HCT116 (cell line): ENCODE data around the gene WTAP. TPM values are rescaled to one million over a fixed set of nuclear protein-coding genes. Genes with fewer than 3 reads are reported as not detected.
A peak's percentile ranks its signal among the peaks of the same experiment; 100 is the strongest.

ENCODE experiments used
- ATAC-seq: fragments of 200-7000 bp; cut with Tn5 transposase; 2 replicates; pipeline ENCODE4 v1.9.1; 2020; ENCODE audit warnings: mild to moderate bottlenecking, moderate library complexity
- BruUV-seq: library from RNA; stranded (reverse); fragments of 400-500 nt; replicated peaks from 2 replicates; lab custom pipeline; 2021; lab: Mats Ljungman, UMichigan
- CTCF ChIA-PET: fragments of 300-600 bp; sonication (Branson Sonifier 250); formaldehyde crosslinking; loops from one replicate; lab custom pipeline; 2021; ENCODE audit warnings: antibody characterized with exemption; lab: Charles Lee
- POLR2A ChIA-PET: fragments of 300-600, 350-600 bp; sonication (Branson Sonifier 250); formaldehyde crosslinking; loops from one replicate; lab custom pipeline; 2021; ENCODE audit warnings: antibody characterized with exemption; lab: Charles Lee
- RAD21 ChIA-PET, 2 experiments: fragments of 300-600 bp; sonication (Branson Sonifier 250); formaldehyde crosslinking; loops; one replicate each; lab custom pipeline; 2023; ENCODE audit warnings: low total read pairs in 2 of 2; ENCODE audit not compliant: uncharacterized antibody in 2 of 2, unreplicated experiment in 2 of 2, low non-redundant PET in 1 of 2; lab: Charles Lee
- DNase-seq: peaks from one replicate; pipeline ENCODE4 v3.0.0-alpha.2; 2010; ENCODE audit warnings: low read depth, low spot score
- H2AFZ ChIP-seq: fragments of 200-600 bp; shearing (Covaris generic), sonication (generic); 2 replicates; pipeline ENCODE4 v1.6.1; 2017; ENCODE audit warnings: low read depth, mixed run types, mixed read lengths, antibody characterized with exemption, low read length; ENCODE audit not compliant: poor library complexity, severe bottlenecking
- H3K27ac ChIP-seq: 2 replicates; pipeline ENCODE4 v1.5.1; 2012; ENCODE audit warnings: low read depth, low read length
- H3K27me3 ChIP-seq: fragments of 200-600 bp; sonication (generic); 2 replicates; pipeline ENCODE4 v1.6.1; 2016; ENCODE audit warnings: mixed run types, low read length, mixed read lengths; ENCODE audit not compliant: insufficient read depth
- H3K36me3 ChIP-seq, 2 experiments: fragments of 200-500 bp in 1 of 2; fragments of 200-600 bp in 1 of 2; sonication (Bioruptor generic) in 1 of 2; sonication (generic) in 1 of 2; 2 replicates each; pipeline versions ENCODE4 v1.5.1 to v1.6.1; 2014 to 2016; ENCODE audit warnings: low read length in 2 of 2, inconsistent platforms in 1 of 2, mixed read lengths in 1 of 2, mixed run types in 1 of 2; ENCODE audit not compliant: insufficient read depth in 2 of 2, control insufficient read depth in 1 of 2
- H3K4me1 ChIP-seq, 2 experiments: fragments of 200-600 bp in 1 of 2; sonication (generic) in 1 of 2; 2 replicates each; pipeline versions ENCODE4 v1.5.1 to v1.6.1; 2012 to 2017; ENCODE audit warnings: low read length in 2 of 2, inconsistent platforms in 1 of 2, mild to moderate bottlenecking in 1 of 2, mixed read lengths in 1 of 2, mixed run types in 1 of 2, moderate library complexity in 1 of 2; ENCODE audit not compliant: insufficient read depth in 2 of 2, control insufficient read depth in 1 of 2
- H3K4me2 ChIP-seq: fragments of 200-600 bp; sonication (generic); 2 replicates; pipeline ENCODE4 v1.6.1; 2017; ENCODE audit warnings: mixed run types, low read length, mixed read lengths
- H3K4me3 ChIP-seq, 2 experiments: fragments of 200-600 bp in 1 of 2; sonication (generic) in 1 of 2; replicated peaks in 1 of 2; 2 replicates each; pipeline ENCODE4 v1.5.1; 2011 to 2016; ENCODE audit warnings: low read length in 2 of 2, control low read depth in 1 of 2, low read depth in 1 of 2, mild to moderate bottlenecking in 1 of 2, mixed read lengths in 1 of 2, mixed run types in 1 of 2
- H3K79me2 ChIP-seq: fragments of 200-600 bp; sonication (generic); 2 replicates; pipeline ENCODE4 v1.6.1; 2017; ENCODE audit warnings: mild to moderate bottlenecking, mixed run types, low read length, moderate library complexity, mixed read lengths; ENCODE audit not compliant: insufficient read depth
- H3K9ac ChIP-seq: fragments of 200-600 bp; sonication (generic); 2 replicates; pipeline ENCODE4 v1.6.1; 2016; ENCODE audit warnings: low read length, mixed read lengths
- H3K9me2 ChIP-seq: fragments of 200-600 bp; sonication (generic), shearing (Covaris generic); 2 replicates; pipeline ENCODE4 v1.6.1; 2017; ENCODE audit warnings: mixed run types, mild to moderate bottlenecking, moderate library complexity; ENCODE audit not compliant: insufficient read depth
- H3K9me3 ChIP-seq, 2 experiments: fragments of 200-500 bp in 1 of 2; fragments of 200-600 bp in 1 of 2; sonication (Bioruptor generic) in 1 of 2; sonication (generic) in 1 of 2; 2 replicates each; pipeline ENCODE4 v1.6.1; 2014 to 2017; ENCODE audit warnings: low read length in 2 of 2, mixed read lengths in 2 of 2, inconsistent platforms in 1 of 2, low read depth in 1 of 2, mild to moderate bottlenecking in 1 of 2, mixed run types in 1 of 2, moderate library complexity in 1 of 2; ENCODE audit not compliant: control insufficient read depth in 1 of 2, insufficient read depth in 1 of 2
- H4K20me1 ChIP-seq: fragments of 200-600 bp; sonication (generic), shearing (Covaris generic); 2 replicates; pipeline ENCODE4 v1.6.1; 2017; ENCODE audit warnings: mixed run types, mild to moderate bottlenecking, moderate library complexity; ENCODE audit not compliant: insufficient read depth
- CBX3 ChIP-seq: IDR thresholded peaks from 2 replicates; pipeline ENCODE4 v1.6.1; 2012; ENCODE audit warnings: low read depth
- CEBPB ChIP-seq: IDR thresholded peaks from 2 replicates; pipeline ENCODE4 v1.6.1; 2012; ENCODE audit warnings: low read depth
- ELF1 ChIP-seq: IDR thresholded peaks from 2 replicates; pipeline ENCODE4 v1.6.1; 2012; ENCODE audit warnings: low read depth, borderline replicate concordance
- EZH2 ChIP-seq: fragments of 200-600 bp; sonication (generic); IDR thresholded peaks from 2 replicates; pipeline ENCODE4 v1.6.1; 2017; ENCODE audit warnings: antibody characterized with exemption, mixed run types
- MAX ChIP-seq: IDR thresholded peaks from 2 replicates; pipeline ENCODE4 v1.6.1; 2012
- POLR2A ChIP-seq: IDR thresholded peaks from 2 replicates; pipeline ENCODE4 v1.7.0; 2011; ENCODE audit warnings: borderline replicate concordance; ENCODE audit not compliant: insufficient read depth, insufficient read length; ENCODE audit errors: extremely low read depth
- POLR2AphosphoS5 ChIP-seq: IDR thresholded peaks from 2 replicates; pipeline ENCODE4 v1.6.1; 2011; ENCODE audit warnings: mild to moderate bottlenecking, low read depth, low read length, moderate library complexity
- SIN3A ChIP-seq: IDR thresholded peaks from 2 replicates; pipeline ENCODE4 v1.6.1; 2012; ENCODE audit warnings: low read depth
- SP1 ChIP-seq: IDR thresholded peaks from 2 replicates; pipeline ENCODE4 v1.6.1; 2012; ENCODE audit warnings: low read depth
- YY1 ChIP-seq: IDR thresholded peaks from 2 replicates; pipeline ENCODE4 v1.6.1; 2011; ENCODE audit warnings: low read length, low read depth, moderate library complexity, mild to moderate bottlenecking; ENCODE audit not compliant: insufficient replicate concordance; ENCODE audit errors: extremely low read depth
- ZBTB33 ChIP-seq: IDR thresholded peaks from 2 replicates; pipeline ENCODE4 v1.6.1; 2011; ENCODE audit warnings: mild to moderate bottlenecking, low read length, moderate library complexity; ENCODE audit not compliant: insufficient replicate concordance; ENCODE audit errors: extremely low read depth
- ZFX ChIP-seq: fragments of 450-650 bp; IDR thresholded peaks from 2 replicates; pipeline ENCODE4 v1.6.1; 2017
- intact Hi-C: fragments of 100-400 bp; cut with micrococcal nuclease; formaldehyde crosslinking; loops from 2 replicates; pipeline ENCODE4 v1.10.0; 2022
- total RNA-seq: library from RNA; stranded (reverse); gene quantifications from one replicate; pipeline ENCODE4 v1.2.1, GENCODE V29; 2021; ENCODE audit not compliant: unreplicated experiment

WTAP gene
- total RNA-seq, 1 experiment from 2014 or later, result 88.6 TPM

GRCh38 chr6:159789377-159790148 is 62.3 kb downstream of the WTAP start, which contains the start of gene TCP1:
Gene TCP1 (minus strand): TSS chr6:159789602. CDS start chr6:159789468, 134 bp downstream.
- Histone ChIP-seq H3K36me3 (peaks cover 34 to 58% of the 10 kb centered on the region in 2 experiments), H3K27me3 (no peaks in the 10 kb centered on the region), H2AFZ (no peak within 1 kb of the TSS), H3K9ac (peak within 1 kb of the TSS; percentile 92), H3K27ac (peak within 1 kb of the TSS; percentile 88), H4K20me1 (peaks cover 33% of the 10 kb centered on the region; the same call in 1 of the 2 replicates), H3K4me1 (peaks cover 11 to 20% of the 10 kb centered on the region in 2 experiments; a peak in 3 of 4 replicates), H3K4me3 (peak within 1 kb of the TSS; percentile 92 to 97), H3K9me2 (no peaks in the 10 kb centered on the region), H3K4me2 (peak within 1 kb of the TSS; percentile 89), H3K9me3 (no peaks in the 10 kb centered on the region), H3K79me2 (peaks cover 92% of the 10 kb centered on the region)
- ChIA-PET POLR2A (interaction anchor here (0.7 to 2.0 kb wide), 18 partner anchors 8 to 195 kb away, joined by 3 to 20 read pairs (median 4); partner anchors contain the start of genes ACAT2 and WTAP), CTCF (interaction anchor here (1.2 to 1.6 kb wide), 2 partner anchors 74 to 135 kb away, joined by 3 to 4 read pairs; no protein-coding TSS in a partner anchor), RAD21 (interaction anchor here in 1 of 2 experiments (0.5 kb wide), 1 partner anchor 1484 kb away, joined by 8 read pairs; the partner anchor contains the start of gene AGPAT4)
- intact Hi-C loops, result loop anchor here (1.0 to 5.0 kb wide), 3 partner anchors 27 to 178 kb away; partner anchors contain the start of genes ACAT2, IGF2R and WTAP
- peak; percentile 99 for DNase-seq
- BruUV-seq, result no TSS peak
- ATAC-seq, result peak; percentile 85
- peak; percentile 60 for TF ChIP-seq MAX
- peak; percentile 87 for TF ChIP-seq SP1
- no peak for TF ChIP-seq EZH2
- no peak for TF ChIP-seq ZBTB33
- TF ChIP-seq CBX3, result peak; percentile 29
- peak; percentile 96 for TF ChIP-seq POLR2A
- TF ChIP-seq ZFX, result peak; percentile 80; the same call in 1 of the 2 replicates
- no peak for TF ChIP-seq CEBPB
- TF ChIP-seq POLR2AphosphoS5, result peak; percentile 97
- peak; percentile 92 for TF ChIP-seq SIN3A
- peak; percentile 71 for TF ChIP-seq ELF1
- TF ChIP-seq YY1, result peak; percentile 72
